Forelimb muscle (tissue), 1 donor: ENCODE measurements around the gene PDIA6. TPM values are rescaled to one million over a fixed set of nuclear protein-coding genes. Genes with fewer than 3 reads are reported as not detected.
"Not testable (repeated sequence)": the region's sequence is repeated elsewhere in the genome, so short reads cannot be mapped to it uniquely, and the experiment has no call there.

ENCODE experiments used
- DNase-seq: peaks from one replicate; pipeline ENCODE4 v3.0.0-alpha.2; 2013; ENCODE audit warnings: low read depth
- polyA plus RNA-seq: library from polyadenylated mRNA; unstranded; fragments of 120-200 nt; gene quantifications from one replicate; pipeline ENCODE4 v1.2.1, GENCODE V29; 2013; ENCODE audit not compliant: insufficient read length

PDIA6 gene
- polyA plus RNA-seq, 1 donor = 111 TPM

DNA sequence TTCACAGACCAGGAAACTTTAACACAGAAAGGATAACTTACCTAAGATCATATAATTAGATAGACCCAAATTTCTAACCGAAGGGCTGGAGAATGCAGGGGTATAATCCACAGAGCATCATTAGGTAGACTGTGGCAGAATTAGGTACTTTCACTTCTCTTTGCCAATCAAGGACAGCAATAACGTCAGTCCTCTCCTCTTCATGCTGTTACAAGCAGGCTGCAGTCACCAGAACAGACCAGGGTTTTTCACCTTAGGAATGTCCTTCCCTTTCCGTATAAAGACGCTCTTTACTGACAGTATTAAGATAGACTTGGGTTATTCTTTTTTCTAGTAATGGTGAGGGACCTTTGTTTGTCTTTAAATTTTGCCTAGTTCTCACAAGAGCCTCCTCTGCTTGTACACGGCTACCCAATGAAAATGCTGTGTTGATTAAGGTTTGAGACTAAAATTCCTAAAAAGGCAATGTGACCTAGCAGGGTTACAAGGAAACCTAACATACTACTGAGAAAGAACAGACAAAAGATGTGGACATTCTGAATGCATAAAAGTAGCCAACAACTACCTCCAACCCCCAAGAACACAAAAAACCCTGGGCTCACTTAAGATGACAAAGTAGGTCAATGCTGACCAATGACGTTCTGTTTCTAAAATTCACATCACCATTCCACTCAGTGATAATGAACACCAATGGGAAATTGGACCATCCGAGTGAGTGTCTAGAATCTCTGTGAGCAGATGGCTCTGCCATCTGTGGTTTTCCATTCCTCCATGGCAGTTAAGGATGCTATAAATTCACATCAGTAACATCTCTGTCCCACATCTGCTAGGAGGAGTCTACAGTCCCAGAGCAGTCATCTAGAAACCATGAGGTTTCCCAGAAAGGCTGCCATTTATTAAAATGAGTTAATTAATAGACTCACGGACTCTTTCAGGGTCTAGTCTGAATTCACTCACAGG, 2.1 kb downstream of the PDIA6 start:
- DNase-seq = no peak

DNA sequence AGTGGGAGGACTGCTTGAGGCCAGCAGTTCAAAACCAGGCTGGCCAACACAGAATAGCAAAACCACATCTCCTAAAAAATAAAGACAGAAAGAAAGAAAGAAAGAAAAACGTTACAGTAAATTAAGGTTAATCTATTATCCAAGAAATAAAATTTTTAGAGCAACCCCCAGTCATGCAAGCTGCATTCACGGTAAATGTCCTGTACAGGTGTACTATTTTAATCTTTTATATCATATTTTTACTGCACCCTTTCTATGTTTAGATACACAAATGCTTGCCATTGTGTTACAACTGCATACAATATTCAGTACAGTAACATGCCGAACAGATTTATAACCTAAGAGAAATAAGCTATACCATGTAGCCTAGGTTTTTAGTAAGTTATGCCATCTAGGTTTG, 6.0 kb downstream of the PDIA6 start:
- DNase-seq = no peak

DNA sequence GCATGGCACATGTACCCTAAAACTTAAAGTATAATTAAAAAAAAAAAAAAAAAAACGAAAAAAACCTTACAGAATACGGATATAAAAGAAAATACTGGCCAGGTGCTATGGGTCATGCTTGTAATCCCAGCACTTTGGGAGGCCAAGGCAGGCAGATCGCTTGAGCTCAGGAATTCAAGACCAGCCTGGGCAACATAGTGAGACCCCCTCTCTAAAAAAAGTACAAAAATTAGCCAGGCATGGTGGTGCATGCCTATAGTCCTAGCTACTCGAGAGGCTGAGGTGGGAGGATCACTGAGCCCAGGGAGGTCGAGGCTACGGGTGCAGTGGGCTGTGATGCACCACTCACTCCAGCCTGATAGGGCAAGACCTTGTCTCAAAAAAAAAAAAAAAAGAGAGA, 6.6 kb downstream of the PDIA6 start:
- not testable (repeated sequence) for DNase-seq

GRCh38 chr2:10802657-10803056, 9.9 kb downstream of the PDIA6 start:
- no peak for DNase-seq

GRCh38 chr2:10800163-10800562, 12.4 kb downstream of the PDIA6 start:
- no peak for DNase-seq

DNA sequence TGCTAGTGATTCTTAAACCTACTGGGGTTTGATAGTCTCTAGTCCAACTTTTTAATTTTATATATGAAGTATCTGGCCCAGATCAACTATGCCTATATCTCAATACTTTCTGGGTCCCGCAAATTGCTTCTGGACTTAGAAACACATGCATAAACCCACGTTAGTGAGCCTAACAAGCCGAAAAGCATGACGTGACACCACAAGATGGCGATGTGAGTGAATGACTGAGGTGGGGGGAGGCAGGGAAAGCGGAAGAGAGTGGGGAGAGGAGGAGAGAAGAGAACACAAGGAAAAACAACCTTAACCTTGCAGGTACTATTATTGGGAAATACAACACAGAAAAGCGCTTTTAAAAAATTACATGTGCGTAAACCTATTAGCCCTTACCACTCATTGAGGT, 13.8 kb downstream of the PDIA6 start:
- DNase-seq = no peak

DNA sequence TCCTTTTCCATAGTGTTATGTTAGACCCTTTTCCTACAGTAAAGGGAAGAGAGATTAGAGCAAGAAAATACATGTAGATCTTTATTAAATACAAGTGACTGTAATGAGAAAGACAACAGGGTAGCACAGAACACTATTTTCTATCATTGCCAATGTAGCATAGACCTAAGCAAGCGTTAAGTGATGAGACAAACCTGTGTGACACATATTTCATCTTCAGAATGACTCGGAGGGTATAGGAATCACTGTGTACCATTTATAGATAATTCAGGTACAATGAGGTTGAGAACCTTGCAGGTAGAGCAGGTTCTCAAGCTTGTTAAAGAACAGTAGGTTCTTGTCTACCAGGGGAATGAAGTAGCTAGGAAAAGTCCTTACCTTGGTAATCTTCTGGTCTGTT, 15.9 kb downstream of the PDIA6 start:
- DNase-seq = no peak

GRCh38 chr2:10795508-10796046, 17.0 kb downstream of the PDIA6 start:
- DNase-seq = no peak

- DNase-seq = no peak
These were observed 17.7 kb downstream of the PDIA6 start for GRCh38 chr2:10794876-10795275.

DNA sequence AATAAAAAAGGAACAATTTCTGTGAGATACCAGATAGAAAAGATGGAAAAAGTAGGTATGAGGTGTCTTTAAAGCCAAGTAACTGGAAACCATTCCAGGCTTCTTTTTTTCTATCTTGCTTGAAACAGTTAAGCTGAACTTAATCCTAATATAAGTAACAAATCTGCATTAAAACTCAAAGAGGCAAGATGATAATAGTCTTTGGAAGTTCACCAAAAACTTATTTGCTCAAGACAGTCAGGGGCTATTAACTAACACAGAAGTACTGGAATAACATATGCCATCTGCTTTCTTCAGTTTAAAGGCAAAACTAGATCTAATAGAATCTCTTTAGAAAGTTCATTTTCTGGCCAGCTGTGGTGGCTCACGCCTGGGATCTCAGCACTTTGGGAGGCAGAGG, 18.8 kb downstream of the PDIA6 start:
- DNase-seq = no peak

- DNase-seq = no peak
These were observed 19.8 kb downstream of the PDIA6 start for GRCh38 chr2:10792660-10793400.

DNA sequence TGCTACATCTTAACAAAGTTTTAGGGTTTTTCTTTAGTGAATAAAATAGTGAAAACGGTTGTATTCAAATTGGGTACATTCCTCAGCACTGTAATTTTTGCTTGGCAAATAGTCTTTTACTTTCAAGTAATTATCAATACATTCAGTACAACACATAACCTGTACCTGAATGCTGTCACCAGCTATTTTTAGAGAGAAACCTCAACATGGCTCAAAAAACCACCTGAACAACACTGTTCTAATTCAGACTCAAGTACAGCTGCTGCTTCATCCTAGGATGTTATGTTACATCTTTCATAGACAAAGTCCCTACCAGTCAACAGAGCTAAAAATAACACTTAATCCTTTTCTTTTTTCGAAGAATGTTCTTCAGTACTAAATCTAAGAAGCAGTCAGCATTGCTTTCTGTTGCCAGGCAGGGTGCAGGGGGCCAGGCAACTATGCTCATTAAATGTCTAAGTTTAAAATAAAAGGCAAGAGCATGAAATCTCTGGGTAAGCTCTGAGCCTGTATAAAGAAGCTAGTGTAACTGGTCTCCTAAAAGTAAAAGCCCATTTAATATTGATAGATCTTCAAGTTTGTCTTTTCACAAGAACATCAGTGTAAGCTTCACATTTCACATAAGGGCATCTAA, 20.5 kb downstream of the PDIA6 start:
- DNase-seq = no peak

DNA sequence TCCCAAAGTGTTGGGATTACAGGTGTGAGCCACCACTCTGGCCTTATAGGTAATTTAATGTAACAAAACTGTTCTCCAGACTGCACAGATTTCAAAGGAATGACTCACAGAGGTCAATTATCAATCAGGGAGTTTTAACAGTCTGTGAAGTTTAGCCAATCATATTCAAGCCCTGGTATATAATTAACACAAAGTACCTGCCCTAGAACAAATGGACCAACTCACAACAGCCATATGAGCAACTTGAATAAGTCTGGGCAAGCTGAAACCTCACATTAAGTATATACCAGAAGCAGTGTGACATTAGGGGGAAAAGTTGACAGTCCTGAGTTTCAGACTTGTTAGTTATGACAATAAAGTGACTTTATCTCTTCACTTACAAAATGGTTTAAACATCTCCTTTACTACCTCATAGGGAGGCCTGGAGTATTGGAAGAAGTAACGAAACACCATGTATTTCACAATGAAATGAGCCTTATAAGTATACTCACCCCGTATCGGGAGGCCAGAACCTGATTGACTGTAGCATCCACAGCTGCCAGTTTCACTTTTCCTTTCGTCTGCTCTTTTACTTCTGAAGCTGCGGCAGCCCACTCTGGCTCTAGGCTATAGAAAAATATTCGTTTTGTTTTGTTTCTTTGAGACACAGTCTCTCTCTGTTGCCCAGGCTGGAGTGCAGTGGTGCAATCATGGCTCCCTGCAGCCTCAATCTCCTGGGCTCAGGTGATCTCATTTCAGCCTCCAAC, 22.2 kb downstream of the PDIA6 start:
- no peak for DNase-seq

DNA sequence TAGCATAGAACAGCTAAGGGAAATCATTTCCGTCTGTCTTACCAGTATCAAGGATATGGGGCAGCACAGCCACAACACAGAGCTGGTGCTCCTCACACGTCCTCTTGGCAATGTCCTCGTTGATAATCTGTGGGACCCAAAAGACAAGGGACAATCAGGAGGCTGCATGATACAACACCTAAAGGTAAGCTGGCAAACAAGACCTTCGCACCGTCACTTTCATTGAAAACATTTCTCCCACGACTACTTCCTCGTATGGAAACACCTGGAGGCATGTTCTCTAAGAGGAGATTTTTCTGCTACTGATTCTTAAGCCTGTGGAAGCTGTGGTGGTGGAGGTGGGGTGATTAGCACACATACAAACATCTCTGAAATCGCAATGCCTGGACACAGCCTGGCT, 23.7 kb downstream of the PDIA6 start:
- DNase-seq = no peak

GRCh38 chr2:10787176-10787968, 25.2 kb downstream of the PDIA6 start:
- no peak for DNase-seq

GRCh38 chr2:10786240-10786982, 26.2 kb downstream of the PDIA6 start:
- no peak for DNase-seq

GRCh38 chr2:10785260-10785659, 27.3 kb downstream of the PDIA6 start:
- no peak for DNase-seq

GRCh38 chr2:10784719-10785118, 27.9 kb downstream of the PDIA6 start:
- no peak for DNase-seq

- no peak for DNase-seq
These were observed 29.2 kb downstream of the PDIA6 start for GRCh38 chr2:10783421-10783820.

DNA sequence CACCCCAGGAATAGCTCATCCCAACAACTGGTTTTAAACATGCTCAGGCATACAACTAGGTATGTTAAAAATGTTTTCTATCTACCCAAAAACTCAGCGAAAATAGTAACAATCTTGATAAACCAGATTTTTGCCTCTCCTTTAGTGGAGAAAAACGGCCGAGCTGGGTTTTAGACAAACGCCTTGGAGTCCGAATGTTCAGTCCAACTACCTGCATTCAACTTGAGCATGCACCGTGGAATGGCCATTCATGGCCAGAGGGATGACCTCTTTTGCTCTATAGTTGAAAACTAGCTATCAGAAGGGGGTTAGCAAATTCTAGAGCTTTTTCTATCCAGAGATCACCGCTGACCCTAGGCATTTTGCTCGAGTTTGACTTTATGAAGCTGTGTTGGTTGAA, 30.8 kb downstream of the PDIA6 start:
- no peak for DNase-seq
